GM19397 (cell line): ENCODE data around the gene LDLRAD1.
"Not testable (repeated sequence)": the region's sequence is repeated elsewhere in the genome, so short reads cannot be mapped to it uniquely, and the experiment has no call there.

Experiments used
- ATAC-seq: cut with Tn5 transposase; IDR thresholded peaks from one replicate; pipeline ENCODE4 v1.9.1; 2021; ENCODE audit warnings: mild to moderate bottlenecking, moderate library complexity; ENCODE audit not compliant: unreplicated experiment

Gene LDLRAD1, protein sequence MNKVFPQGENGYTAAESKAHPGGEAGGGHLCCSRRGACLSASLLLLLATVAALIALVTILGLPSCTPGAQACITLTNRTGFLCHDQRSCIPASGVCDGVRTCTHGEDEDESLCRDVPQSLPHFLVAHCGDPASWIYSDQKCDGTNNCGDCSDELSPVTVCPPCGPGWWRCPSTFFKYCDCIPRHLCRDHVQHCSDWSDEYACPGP

DNA sequence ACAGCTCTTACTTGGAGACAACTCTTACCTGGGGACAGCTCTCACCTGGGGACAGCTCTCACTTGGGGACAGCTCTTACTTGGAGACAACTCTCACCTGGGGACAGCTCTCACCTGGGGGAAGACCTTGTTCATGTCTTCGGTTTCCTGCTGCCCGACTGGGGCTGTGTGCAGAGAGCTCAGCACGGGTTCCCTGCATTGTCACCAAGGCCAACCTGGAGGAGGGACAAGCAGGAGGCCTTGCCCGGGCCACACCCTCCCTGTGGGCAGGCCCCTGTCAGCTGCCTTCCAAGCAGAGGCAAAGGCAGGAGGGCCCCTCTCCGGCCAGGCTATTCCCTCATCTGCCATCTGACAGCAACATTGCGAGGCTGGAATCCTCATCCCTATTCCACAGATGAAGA lies at the start of gene LDLRAD1:
LDLRAD1 (minus strand) TSS at position 208 of the 400 bp plus-strand sequence; CDS start at position 134, 74 bp downstream.
- ATAC-seq: no peak

DNA sequence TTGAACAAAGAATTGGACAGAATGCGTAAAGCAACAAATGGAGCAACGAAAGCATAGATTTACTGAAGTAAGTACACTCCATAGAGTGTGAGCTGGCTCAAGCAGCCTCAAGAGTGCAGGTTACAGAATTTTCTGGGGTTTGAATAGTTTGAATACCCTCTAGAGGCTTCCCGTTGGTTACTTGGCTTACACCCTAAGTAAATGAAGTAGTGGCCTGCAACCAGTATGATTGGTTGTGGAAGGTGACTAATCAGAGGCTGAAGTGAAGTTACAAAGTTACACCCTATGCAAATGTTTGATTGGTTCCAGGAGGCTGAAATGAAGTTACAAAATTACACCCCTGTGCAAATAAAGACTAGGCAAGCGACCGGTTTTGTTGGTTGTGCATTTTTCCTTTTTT lies 46.3 kb upstream of the LDLRAD1 start:
- no peak for ATAC-seq

DNA sequence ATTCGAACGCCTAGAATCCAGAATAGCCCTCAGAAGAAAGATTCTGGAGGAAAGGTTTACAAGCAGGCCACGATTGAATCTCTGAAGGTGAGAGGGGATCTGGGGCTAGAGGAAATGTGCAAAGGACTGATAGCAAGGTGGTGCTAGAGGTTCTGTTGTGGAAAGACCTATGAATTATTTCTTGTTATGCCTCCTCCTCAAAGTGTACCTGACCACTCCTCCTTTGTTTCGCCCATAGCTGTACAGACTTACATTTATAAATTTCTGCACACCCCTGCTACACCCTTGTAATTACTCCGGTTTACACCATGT lies 36.4 kb upstream of the LDLRAD1 start:
- no peak for ATAC-seq

DNA sequence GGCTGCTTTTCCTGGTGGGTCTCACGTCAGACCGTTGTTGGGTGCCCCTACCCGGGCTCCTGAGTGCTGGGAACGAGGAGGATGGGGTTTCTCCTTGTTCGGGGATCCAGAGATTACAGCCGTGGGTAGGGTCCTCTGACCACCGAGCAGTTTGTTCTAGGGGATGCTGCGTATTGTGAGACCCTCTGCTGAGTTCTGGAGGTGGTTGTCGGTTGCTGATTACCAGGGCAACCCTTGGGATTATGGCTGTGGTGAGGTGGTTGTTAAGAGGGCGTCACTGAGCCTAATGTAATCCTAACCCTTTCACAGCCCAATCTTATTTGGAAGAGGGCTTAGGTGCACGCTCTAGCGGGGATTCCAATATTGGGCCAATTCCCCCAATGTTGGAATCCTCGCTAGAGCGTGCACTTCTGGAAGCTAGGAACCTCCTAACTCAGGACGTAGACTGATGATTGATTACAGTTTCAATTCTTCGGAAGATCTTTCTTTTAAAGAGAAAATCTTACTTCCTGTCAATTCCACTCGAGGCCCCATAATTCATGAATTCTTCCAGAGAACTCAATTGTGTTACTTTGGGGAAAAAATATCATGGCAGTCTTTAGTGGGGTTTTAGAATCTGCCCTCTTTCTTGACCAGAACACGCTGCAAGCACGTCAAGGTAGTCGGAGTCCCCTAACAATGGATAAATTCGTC lies 35.9 kb upstream of the LDLRAD1 start:
- no peak for ATAC-seq

DNA sequence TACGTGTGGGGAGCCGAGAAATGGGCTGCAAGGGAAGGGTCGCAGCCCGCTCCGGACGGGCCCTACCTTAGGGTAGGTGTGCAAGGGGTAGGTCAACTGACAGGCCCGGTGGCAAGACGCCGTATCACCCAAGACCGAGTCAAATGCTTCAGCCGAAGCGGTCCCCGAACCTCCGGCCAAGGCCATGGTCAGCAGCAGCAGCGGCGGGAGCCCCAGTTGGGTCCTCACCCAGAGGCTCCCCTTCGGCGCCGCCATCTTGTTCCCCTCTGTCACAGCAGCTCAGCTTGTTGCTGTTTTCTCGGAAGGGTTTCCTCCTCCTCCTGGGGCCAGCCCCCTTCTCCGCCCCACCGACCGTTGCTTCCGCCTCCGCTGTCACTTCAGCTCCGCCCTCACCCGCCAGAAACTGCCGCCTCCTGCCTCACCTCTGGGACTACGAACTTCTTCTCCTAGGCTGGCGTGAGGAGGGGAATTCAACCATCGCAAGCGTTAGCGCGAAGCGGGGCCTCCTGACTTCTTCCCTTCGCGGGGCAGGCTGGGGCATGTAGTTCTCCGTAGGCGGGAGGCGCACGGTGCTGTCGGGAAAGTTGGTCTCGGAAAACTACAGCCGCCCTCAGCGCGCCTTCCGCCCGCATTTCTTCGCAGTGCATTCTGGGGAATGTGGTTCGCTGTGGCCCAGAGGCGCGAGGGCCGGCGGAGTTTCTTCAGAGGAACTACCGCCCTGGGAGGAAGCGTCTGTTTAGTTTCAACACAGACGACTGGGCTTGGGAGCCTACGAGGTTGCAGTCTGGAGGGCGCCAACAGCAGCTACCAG lies 35.2 kb upstream of the LDLRAD1 start, which contains the start of the genes TCEANC2 and TMEM59:
TCEANC2 (plus strand) TSS at position 675 of the 811 bp plus-strand sequence. CDS start 815 bp downstream, outside the sequence.
TMEM59 (minus strand) TSS at position 271 of the 811 bp plus-strand sequence; CDS start at position 255, 16 bp downstream.
- ATAC-seq: peak; percentile 90

DNA sequence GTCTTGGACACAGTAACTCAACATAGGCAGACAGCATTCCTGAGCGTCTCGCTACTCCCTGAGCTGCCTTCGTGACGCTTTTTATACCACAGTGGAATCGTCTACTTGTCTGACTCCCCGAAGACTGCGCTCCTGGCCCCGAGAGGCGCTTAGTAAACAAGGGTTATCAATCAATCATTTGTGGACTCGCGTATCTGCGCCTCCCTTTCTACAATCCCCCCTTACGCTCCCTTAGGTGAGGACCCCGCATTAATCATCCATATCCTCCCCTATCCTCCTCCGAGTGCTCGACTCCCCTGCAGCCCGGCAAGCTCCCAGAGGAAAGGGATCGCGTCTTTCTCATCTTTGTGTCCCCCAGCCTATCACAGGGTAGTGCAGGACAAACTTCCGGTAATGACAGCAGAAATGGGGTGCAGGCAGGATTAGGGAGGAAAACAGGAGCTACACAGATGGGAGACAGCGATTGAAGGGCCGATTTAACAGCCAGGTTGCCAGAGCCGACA lies 34.5 kb upstream of the LDLRAD1 start:
- peak; percentile 5 for ATAC-seq

DNA sequence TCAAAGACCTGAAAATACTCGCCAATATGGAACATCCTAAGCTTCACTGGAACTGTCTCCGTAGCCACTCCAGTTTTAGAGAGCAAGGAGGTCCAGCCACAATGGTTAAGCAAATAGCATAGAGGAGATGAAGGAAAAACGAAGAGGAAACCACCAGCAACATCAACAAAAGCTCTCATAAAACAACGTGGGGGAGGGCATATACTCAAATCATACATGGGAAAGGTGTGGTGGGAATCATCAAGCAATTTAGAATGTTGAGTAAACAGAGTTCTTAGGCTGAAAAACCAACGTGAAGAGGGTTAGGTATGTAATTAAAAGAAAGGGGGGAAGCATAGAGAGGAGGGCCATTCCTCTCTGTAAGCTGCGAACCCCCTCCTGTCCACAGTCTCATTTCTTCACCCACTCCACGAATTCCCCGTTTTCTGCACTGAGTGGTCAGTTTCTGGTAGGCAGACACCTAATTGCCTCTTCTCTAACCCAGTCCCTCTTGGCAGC lies 34.0 kb upstream of the LDLRAD1 start:
- ATAC-seq: no peak

DNA sequence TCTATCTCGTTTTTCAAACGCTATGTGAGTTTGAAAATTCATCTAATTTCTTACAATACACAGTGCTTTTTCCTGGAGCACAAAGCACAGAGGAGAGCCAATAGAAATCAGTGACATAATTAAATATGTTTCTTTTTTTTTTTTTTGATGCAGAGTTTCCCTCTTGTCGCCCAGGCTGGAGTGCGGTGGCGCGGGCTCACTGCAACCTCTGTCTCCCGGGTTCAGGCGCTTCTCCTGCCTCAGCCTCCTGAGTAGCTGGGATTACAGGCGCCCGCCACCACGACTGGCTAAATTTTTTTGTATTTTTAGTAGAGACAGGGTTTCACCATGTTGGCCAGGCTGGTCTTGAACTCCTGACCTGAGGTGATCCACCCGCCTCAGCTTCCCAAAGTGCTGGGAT lies 32.4 kb upstream of the LDLRAD1 start:
- ATAC-seq: not testable (repeated sequence)

DNA sequence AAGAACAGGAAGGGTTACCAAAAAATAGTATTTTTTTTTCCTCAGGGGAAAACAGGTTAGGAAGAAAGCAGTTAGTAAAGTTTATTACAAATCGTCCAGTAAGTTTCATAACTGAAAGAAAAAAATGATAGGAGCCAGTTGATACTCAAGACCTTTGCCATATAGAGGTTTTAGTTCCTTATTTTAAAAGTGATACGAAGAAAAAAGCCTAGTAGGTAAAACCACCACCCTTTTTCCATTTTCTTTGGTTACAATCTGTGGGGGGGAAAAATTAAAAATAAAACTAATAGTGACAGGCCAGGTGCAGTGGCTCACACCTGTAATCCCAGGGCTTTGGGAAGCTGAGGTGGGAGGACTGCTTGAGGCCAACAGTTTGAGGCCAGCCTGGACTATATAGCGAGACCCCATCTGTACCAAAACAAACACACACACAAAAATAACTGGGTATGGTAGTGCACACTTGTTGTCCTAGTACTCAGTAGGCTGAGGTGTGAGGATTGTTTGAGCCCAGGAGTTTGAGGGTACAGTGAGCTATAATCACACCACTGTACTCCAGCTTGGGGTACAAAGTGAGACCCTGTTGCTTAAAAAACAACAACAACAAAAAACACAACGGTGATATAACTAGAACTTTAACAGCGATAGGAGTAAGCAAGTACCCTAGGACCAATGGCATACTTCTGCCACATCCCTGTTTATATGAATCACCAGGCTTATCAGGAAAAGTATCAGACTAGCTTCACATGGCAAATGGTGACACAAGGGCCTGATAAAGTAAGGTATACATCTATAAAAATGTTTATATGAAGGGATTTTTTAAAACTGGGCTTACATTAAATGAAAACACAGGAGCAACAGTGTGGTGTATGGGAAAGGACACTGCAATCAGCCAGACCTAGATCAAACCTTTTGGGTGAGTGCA lies 29.7 kb upstream of the LDLRAD1 start:
- ATAC-seq: no peak

DNA sequence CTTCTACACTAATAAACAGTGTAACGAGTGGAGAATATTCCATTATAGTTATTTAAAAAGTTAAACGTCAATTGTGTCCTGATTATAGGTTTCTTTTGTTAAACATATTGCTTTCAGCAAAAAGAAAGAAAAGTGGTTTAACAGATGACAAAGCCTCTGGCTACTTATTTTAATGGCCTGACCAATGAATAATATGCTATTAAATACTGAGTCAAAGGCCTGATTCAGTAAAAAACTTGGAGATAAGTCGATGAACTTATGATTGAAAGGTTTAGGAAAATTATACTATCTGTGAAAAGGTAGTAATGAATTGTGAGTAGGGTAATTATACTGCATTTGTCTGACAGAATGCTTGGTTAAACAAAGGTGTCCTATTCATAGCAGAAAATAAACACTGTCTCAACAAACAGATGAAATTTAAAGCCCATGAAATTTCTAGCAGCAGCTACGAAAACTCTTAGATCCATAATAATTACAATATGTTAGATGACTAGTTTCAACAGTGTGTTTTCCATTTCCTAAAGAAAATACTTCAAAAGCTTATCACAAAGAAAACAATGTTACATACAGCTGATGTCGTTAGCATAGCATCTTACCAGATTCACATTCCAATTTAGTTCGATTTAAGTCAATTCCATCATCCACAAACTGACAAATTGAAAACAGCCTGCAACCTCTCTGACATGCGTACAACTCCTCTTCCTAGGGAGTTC lies 28.8 kb upstream of the LDLRAD1 start:
- ATAC-seq: no peak

DNA sequence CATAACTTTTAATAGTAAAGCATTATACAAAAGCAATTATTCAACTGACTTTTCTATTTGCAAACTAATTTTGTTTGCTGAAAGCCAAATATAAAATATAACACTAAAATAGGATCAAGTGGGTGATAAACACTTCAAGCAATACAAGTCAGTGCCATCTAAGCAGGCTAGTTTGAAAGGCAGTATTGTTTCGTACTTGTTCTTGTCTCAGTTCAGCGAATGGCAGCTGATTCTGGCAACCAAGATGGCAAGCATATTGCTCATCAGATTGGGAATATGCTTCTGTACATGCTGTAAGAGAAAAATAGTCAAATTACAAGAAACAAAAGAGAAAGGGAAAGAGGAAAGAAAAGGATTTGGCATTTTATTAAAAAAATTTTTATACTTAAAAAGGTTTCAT lies 27.5 kb upstream of the LDLRAD1 start:
- ATAC-seq: no peak

DNA sequence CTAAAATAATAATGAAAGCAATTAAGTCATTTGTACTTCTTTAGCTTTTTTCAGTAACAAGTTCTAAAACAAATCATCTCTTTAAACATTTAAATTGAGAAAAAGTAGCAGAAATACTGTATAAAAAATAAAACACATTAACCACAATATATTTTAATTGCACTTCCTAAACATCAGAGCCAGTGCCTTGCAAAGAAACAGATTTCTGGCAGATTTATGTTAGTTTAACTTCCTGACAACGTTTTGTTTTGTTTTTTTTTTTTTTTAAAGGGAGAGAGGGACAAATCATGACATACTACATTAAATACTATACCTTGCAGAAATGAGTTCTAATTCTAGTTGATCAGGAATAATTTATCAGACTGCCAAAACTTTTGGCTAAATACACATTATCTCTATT lies 23.8 kb upstream of the LDLRAD1 start:
- no peak for ATAC-seq

DNA sequence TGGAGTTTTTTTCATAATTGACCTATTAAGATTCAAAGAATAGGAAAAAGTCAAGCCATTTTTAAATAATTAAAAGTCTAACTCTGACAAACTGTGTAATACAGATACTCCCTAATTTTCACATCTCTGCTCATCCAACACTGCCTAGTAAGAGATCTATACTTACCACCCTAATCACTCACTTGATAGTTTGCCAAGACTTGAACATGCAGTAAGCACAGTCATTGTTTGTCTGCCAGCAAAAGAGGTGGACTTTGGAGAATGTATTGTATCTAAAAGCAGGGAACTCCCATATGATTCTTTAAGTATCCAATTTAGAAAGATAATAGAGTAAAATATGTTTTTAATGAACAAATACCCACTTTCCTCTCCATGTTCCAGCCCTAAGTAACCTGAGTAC lies 19.5 kb upstream of the LDLRAD1 start:
- ATAC-seq: no peak

DNA sequence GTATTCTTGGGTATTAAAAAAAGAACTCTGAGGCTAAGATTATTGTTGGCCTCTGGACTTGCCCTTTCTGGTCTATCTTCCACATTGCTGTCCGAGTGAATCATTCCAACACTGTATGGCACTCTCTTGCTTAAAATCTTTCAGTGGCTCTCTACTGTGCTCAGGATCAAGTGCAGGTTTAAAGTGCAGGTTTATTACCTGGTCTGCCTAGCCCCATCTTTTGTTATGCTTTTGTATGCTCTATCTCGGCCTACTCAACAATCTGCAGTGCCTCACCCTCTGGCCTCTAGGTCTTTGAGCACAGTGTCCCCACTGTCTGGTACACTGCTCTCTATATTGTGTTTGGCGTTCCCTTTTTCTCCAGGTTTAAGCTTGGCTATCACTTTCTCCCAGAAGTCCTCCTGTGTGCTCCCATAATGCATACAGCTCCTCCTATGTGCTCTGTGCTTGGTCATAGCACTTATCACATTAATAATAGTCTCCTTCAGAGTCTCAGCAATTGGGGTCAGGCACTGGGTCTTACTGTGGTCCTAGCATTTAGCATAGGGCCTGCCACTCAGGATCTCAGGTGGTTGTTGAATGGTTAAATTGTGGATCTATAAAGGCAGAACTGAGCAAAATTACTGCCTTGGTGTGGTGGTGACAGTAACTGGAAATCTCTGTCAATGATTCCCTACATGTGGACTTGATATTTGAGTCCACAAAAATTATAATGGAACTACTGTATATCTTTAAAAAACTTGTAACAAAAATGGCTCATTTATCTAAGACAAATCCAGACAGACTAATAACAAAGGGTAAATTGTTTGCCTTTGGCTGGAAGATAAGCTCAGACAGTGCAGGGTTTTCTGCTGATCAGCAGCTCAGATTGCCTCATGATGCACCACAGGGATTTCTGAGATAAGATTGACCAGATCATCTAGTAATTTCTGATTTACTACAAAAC lies 10.6 kb upstream of the LDLRAD1 start:
- no peak for ATAC-seq

DNA sequence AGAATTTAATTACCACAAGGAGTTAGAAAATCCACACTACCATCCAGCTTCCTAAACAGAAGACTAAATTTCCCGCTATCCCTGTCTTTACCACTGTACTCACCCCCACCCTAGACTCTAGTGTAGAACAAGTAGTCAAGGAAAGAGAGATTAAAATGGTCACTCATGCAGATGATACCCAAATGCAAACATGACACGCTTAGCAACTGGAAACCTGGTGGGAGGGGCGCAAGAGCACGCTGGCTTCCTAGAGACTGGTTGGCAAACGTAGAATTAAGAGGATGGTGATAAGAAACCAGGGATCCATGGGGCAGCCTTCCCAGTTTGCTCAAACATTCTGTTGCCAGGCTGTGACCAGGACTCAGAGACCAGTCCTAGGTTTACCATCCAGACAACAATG lies 9.9 kb upstream of the LDLRAD1 start:
- ATAC-seq: no peak

DNA sequence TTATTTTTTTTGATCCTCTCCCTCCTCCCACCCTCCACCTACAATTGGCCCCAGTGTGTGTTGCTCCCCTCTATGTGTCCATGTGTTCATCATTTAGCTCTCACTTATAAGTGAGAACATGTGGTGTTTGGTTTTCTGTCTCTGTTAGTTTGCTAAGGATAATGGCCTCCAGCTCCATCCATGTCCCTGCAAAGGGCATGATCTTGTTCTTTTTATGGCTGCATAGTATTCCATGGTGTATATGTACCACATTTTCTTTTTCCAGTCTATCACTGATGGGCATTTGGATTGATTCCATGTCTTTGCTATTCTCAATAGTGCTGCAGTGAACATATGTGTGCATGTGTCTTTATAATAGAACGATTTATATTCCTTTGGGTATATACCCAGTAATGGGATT lies 6.8 kb upstream of the LDLRAD1 start:
- not testable (repeated sequence) for ATAC-seq

DNA sequence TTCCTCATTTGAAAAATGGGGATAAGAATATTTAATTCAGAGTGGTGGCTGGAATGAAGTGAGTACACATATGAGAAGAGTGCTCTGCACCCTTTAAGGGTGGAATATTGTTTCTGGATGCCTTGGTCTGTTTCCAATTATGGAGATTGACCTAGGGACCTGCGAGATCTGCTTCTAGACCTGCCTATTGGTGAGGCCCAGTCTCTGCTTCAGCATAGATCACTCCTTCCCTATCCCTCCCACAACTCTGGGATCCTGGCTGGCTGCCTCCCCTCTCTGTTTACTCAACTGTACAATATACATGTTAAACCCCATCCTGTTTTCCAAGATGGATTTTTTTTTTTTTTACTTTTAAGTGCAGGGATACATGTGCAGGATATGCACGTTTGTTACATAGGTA lies 6.4 kb upstream of the LDLRAD1 start:
- no peak for ATAC-seq

DNA sequence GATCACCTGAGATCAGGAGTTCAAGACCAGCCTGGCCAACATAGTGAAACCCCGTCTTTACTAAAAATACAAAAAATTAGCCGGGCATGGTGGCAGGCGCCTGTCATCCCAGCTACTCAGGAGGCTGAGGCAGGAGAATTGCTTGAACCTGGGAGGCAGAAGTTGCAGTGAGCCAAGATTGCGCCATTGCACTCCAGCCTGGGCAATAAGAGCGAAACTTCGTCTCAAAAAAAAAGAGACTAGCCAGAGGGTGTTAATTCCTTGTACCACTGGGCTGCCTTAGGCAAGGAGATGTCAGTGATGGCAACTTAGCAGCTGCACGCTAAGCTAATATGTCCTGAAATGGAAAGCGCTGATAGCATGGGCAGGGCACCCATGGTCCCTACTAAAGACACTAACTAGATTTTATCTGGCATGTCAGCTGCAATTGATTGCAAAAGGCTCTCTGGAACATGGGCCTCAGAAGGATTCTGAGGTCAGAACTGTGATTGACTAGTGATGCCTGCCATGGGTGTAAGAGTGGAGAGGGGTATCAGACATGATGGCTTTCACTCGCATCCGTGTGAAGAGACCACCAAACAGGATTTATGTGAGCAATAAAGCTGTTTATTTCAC lies 1.7 kb upstream of the LDLRAD1 start:
- ATAC-seq: not testable (repeated sequence)
